HG02610 (cell line): ENCODE measurements around the gene PPP1R9B.

Experiments used
- ATAC-seq: cut with Tn5 transposase; IDR thresholded peaks from one replicate; pipeline ENCODE4 v1.9.1; 2021; ENCODE audit warnings: mild to moderate bottlenecking, moderate library complexity; ENCODE audit not compliant: unreplicated experiment

PPP1R9B gene, protein sequence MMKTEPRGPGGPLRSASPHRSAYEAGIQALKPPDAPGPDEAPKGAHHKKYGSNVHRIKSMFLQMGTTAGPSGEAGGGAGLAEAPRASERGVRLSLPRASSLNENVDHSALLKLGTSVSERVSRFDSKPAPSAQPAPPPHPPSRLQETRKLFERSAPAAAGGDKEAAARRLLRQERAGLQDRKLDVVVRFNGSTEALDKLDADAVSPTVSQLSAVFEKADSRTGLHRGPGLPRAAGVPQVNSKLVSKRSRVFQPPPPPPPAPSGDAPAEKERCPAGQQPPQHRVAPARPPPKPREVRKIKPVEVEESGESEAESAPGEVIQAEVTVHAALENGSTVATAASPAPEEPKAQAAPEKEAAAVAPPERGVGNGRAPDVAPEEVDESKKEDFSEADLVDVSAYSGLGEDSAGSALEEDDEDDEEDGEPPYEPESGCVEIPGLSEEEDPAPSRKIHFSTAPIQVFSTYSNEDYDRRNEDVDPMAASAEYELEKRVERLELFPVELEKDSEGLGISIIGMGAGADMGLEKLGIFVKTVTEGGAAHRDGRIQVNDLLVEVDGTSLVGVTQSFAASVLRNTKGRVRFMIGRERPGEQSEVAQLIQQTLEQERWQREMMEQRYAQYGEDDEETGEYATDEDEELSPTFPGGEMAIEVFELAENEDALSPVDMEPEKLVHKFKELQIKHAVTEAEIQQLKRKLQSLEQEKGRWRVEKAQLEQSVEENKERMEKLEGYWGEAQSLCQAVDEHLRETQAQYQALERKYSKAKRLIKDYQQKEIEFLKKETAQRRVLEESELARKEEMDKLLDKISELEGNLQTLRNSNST

DNA sequence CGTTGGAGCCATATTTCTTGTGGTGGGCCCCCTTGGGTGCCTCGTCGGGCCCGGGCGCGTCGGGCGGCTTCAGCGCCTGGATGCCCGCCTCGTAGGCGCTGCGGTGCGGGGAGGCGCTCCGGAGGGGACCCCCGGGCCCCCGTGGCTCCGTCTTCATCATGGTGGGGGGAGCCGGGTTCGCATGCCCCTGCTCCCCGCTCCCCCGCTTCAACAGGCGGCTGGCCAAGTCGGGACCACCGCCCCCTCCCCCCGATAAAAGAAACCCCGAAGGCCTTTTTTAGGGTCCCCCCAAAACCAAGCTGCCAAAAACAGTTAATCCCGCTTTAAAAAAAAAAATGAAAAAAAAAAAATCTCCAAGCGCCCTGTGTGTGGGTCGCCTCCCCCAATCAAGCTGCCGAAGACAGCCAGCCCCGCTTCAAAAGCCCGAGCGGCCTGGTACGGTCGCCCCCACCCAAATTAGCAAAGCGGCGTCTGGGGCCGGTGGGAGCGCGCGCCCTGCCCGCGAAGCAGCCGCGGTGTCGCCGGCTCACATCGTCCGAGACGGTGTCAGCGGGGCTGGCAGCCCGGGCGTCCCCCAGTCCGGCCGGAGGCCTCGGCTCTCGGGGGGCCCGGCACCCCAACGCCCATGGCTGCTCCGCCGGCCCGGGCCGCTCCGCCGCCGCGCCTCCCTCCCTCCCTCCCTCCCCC lies at the start of gene PPP1R9B:
TSS of gene PPP1R9B (minus strand) at position 324 of the 687 bp plus-strand sequence. CDS start at position 160, 164 bp downstream.
- ATAC-seq: no peak

DNA sequence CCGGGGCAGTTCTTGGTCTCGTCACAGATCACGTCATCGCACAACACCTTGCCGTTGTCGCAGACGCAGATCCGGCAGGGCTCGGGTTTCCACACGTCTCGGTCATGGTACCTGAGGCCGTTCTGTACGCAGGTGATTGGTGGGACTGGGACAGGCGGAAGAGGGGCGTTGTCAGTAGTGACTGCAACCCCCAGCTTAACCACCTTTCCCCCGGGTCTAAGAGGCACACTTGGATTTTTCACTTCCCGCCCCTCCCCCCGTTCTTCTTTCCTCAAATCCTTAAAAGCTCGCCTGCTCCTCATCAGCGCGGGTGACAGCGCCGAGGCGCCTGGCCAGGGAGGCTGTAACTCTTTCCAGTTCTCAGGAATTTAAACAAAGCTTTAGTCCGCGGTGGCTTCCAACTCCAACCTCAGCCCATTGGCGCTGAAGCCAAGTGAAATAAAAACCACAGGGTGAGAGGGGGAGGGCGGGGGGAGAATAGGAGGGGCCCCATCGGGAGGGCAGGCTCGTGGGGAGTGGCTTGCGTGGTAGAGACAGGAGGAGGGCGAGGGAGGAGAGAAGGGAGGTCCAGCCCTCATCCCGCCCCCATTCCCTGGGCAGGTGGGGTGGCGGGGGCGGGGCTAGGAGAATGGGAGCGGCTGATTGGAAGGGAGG lies 49.5 kb upstream of the PPP1R9B start:
- no peak for ATAC-seq

DNA sequence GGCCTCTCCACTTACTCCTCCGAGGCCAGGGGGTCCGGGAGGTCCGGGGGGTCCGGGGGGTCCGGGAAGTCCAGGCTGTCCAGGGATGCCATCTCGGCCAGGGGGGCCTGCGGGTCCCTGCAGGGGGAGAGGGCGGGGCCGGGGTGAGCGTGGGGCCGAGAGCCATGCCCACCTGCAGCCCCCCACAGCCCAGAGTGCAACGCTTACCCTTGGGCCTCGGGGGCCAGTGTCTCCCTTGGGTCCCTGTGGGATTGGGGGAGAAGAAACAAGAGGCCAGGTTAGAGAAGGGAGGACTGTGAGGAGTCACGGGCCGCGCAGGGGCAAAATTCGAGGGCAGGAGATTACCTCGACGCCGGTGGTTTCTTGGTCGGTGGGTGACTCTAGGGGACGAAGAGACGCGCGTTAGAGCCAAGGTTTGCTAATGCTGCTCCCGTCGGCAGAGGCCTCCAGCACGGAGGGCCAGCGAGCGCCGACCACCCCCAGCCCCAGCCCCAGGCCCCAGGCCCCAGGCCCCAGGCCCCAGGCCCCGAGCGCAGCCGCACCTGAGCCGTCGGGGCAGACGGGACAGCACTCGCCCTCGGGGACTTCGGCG lies 48.8 kb upstream of the PPP1R9B start:
- ATAC-seq: no peak

DNA sequence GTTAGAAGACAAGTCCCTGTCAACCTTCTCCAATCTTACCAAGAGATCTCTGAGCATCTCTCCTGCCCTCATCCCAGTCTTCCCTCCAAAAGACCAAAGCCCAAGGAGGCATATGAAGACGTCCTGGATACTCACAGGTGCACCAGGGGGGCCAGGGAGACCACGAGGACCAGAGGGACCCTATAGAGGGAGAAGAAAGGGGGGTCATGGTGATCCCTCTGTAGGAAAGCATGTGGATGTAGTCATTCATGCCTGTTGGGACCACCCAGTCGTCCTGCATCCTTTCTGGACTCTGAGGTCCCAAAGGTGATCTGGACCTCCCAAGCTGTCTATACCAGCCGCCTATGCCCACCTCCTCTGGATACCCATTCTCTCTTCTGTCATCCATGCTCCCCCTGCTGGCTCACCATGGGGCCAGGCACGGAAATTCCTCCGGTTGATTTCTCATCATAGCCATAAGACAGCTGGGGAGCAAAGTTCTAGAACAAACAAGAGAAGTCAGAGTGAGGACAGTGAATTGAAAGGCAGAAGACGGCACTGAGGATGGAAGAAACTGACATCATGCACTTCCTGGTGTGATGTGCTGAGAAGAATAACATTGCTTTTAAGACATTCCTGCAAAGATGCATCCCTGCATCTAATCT lies 47.7 kb upstream of the PPP1R9B start:
- no peak for ATAC-seq

DNA sequence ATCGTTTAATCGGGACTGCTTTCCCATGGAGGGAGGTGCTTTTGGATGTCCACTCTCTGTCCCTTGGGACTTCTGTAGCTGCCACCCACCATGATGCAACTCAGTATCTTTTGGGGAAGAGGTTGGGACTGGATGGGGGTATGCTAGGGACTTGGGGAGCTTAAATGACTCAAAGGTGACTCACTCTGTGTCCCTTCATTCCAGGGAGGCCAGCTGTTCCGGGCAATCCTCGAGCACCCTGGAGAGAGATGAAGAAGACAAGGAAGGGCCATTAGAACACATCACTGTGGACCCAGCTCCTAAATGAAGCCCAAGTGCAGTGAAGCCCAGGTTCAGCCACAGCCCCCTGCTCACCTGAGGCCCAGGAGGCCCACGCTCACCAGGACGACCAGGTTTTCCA lies 46.3 kb upstream of the PPP1R9B start:
- no peak for ATAC-seq

DNA sequence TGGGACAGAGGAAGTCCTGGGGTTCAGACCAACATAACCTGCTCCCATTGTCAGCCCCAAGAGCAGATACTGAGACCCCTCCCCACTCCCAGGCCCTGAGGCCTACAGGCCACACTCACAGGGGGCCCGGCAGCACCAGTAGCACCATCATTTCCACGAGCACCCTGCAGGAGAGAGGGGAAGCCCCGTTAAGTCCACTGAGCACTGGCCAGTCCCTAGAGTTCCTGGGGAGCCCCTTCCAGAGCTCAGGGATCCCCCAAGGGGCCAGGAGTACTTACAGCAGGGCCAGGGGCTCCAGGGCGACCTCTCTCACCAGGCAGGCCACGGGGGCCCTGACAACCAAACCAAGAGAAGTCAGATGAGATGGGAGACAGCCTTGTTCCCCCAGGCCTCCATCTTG lies 45.6 kb upstream of the PPP1R9B start:
- no peak for ATAC-seq

DNA sequence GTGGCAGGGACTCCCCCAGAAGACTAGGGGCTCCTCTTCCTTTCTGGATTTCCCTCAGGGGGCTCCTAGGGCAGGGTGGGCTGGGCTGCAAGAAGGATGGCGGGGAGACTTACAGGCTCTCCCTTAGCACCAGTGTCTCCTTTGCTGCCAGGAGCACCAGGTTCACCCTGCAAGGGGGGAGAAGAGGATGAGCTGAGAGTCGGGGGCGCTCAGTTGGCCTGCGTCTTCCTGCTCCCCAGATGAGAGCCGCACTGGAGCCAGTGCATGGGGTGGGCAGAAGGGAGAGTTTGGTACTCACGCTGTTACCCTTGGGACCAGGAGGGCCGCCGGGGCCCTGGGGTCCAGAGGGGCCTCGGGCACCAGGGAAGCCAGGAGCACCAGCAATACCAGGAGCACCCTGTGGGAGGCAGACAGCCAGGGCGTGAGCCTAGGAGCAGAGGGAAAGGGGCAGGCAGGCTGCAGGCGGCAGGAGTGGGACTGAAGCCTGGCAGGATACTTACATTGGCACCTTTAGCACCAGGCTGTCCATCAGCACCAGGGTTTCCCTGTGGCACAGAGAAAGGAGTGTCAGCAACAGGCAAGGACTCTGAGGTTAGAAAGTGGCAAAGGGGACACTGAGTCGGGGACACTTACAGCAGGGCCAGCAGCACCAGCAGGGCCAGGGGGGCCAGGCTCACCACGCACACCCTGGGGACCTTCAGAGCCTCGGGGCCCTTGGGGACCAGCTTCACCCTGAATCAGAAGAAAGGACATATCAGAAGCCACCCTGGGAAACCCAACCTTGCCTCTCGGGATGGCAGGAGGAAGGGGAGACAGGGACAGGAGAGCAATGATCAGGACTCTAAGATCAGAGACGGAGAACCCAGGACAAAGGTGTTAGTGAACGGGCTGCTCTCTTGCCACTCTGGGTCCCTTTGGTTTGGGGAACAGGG lies 44.7 kb upstream of the PPP1R9B start:
- ATAC-seq: no peak

DNA sequence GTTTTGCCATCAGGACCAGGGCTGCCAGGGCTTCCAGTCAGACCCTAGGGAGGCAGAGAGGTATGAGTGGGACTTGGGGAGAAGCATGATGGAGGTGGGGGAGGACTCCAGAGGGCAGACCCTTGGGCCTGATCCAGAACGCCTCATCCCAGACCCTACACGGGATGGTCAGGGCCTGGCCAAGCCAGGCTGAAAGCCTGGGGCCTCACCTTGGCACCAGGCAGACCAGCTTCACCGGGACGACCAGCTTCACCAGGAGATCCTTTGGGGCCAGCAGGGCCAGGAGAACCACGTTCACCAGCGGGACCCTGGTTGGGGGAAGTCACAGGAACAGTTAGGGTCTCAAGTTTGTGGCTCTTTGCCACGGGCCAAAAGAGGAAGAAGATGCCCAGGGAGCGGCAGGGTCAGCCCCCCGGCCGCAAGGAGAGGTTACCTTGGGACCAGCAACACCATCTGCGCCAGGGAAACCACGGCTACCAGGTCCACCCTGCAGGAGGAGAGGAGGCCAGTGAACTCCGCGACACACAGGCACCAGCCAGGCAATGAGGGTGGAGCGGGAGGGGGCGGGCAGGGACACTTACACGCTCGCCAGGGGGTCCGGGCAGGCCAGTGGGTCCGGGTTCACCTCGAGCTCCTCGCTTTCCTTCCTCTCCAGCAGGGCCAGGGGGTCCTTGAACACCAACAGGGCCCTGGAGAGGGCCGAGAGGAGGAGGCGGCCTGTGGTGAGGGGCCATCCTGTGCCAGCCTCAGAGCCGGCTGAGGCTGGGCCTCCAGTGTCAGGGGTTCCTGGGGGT lies 43.9 kb upstream of the PPP1R9B start:
- no peak for ATAC-seq

DNA sequence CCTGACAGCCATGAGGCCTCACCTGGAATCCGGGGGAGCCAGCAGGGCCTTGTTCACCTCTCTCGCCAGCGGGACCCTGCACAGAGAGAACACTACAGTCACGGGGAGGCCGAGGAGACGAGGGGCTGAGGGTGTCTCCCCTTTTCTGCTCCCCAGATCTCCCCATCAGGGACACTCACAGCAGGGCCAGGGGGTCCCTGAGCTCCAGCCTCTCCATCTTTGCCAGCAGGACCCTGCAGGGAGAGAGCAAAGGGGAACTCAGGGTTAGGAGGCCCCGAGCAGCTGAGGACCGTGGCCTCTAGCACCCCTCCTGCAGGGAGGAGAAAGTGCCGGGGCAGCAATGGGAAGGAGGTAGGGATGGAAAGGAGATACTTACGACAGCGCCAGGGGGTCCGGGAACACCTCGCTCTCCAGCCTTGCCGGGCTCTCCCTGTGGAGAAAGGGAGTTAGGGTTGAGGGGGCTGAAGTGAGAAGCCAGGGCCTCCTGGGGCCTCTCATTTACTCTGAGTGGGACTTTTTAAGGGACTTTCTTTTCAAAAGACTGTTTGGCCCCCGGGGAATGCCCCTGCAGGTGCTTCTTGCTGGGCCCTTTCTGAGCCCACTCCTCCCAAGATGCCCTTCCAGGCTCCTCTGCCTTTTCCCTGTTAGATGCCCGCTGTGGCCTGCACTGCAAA lies 42.3 kb upstream of the PPP1R9B start:
- no peak for ATAC-seq

DNA sequence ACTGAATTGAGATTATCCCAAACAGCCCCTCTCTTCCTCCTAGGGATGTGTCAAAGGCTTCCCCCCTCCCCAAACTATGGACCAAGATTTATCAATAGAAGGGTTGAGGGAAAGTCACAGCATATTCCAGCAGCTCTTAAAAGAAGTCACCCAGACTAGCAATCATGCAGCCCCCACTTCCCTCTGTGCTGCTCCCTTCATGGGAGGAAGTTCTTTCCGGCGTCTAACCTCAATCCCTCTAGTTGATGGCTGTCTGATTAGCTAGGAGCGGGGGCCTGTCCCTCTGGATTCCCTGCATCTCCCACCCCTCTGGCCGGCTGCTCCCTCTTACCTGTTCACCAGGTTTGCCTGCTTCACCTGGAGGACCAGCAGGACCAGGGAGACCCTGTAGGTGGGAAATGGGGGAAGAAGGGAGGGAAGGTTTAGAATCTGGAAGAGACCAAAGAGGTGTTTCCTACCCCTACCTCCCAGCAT lies 41.7 kb upstream of the PPP1R9B start:
- no peak for ATAC-seq

DNA sequence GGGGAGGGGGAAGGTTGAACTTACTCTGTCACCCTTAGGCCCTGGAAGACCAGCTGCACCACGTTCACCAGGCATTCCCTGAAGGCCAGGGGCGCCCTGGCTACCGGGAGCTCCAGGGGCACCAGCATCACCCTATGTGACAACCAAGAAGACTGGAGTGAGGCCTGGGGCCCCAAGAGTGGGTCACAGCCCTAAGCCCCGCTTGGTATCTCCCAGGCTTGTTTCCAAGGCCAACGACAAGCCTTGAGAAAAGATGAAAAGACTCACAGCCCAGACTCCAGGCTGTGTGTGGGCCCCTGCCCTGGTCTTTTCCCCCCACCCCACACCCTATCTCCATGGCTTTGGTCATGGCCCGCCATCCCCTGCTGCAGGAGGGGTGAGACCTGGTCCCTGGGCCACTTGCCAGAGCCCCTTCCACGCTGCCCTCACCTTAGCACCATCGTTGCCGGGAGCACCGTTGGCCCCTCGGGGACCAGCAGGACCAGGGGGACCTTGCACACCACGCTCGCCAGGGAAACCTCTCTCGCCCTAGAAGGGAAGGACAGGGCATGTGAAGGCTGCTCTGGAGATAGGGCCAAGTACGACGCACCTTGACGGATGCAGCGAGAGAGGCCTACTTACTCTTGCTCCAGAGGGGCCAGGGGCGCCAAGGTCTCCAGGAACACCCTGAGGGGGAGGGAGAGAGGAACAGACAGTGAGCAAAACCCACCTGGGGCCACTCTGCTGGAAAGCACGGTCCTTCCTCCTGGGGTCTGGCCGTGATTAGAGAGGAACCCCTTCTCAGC lies 41.1 kb upstream of the PPP1R9B start:
- no peak for ATAC-seq

DNA sequence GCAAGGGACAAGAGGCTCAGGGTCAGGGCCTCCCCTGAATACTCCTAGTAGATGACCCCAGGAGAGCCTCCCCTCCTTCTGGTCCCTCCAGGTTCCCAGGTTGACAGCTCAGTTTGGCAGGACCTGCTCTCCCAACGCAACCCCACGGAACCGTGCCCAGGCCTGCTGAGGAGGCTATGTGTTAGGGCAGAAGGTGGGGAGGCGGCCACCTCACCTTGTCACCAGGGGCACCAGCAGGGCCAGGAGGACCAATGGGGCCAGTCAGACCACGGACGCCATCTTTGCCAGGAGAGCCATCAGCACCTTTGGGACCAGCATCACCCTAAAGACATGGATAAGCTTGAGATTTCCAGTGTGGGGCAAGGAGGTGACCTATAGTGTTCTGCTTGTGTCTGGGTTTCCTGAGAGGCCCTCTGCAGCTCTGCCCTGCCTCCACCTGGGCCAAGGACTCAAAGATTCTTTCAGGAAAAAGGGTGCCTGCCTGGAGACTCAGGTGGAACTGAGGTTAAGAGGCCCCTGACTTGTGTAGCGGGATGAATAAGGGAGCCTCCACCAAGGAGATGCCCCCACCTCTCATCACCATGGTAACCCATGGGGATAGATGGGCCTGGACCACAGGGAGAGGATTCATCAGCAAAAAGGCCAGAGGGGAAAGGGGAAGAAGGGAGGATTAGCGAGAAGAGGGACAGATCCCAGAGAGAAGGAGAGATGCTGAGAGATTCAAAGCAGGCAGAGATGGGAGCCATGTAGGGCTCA lies 40.3 kb upstream of the PPP1R9B start:
- no peak for ATAC-seq

DNA sequence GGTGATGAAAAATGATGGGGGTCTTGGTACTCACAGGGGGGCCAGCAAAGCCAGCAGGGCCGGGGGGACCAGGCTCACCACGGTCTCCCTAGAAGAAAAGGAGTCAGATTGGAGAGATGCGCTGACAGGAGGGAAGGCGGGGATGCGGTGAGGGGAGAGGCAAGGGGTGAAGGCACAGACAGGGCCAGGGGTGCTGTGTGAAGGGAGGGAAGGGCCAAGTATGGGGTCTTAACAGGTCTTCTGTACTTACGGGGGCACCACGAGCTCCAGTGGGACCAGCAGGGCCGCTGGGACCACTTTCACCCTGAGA lies 39.8 kb upstream of the PPP1R9B start:
- no peak for ATAC-seq

DNA sequence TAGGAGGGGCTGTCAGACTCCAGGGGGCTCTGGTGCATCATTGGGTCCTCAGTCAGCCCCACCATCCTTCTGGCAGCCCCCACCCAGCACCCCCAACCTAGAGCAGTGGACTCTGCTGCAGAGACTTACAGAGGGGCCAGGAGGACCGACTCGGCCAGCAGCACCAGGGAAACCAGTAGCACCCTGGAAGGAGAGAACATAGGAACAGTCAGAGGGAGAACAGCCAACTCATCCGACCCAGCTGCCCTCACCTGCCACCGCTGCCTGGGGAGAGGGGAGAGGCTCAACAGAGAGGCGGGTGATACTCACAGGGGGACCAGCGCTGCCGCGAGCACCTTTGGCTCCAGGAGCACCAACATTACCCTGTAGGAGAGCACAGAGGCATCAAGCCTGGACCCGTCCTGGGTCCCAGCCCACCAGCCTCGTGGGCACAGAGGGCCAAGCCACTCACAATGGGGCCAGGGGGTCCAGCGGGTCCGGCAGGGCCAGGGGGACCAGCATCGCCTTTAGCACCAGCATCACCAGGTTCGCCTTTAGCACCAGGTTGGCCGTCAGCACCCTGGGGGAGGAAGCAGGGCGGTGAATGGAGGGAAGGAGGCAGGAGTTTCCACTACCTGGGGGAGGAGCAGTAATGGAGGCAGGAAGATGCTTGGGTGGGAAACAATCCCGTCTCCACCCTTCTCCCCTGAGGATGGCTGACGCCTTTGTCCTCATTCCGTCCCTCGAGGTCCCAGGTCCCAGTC lies 39.2 kb upstream of the PPP1R9B start:
- ATAC-seq: no peak

DNA sequence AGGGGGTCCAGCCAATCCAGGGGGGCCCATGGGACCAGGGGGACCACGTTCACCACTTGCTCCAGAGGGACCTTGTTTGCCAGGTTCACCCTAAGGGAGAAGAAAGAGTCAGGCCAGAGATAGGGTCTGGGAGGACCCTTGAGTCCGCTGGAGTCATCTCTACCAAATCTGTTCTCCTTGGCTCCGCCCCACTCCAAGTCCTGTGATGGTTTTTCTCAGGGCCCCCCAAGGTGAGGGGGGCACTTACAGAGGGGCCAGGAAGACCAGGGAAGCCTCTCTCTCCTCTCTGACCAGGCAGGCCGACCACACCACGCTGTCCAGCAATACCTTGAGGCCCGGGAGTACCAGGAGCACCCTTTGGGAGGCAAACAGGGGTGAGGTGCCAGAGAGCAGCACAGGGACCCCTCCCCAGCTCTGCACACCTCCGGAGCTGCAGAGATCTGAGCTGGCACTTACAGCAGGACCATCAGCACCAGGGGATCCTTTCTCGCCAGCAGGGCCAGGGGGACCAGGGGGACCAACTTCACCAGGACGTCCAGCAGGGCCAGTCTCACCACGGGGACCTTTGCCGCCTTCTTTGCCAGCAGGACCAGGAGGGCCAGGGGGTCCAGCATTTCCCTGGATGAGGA lies 38.6 kb upstream of the PPP1R9B start:
- no peak for ATAC-seq
